CD4-positive, CD25-positive, alpha-beta regulatory T cell (primary cell): ENCODE data around the gene AK4. TPM values are rescaled to one million over a fixed set of nuclear protein-coding genes. Genes with fewer than 3 reads are reported as not detected.
"Not testable (repeated sequence)": the region's sequence is repeated elsewhere in the genome, so short reads cannot be mapped to it uniquely, and the experiment has no call there.

ENCODE experiments used
- ATAC-seq, 2 donors: fragments of 150-1000 bp; cut with Tn5 transposase; one replicate each; pipeline ENCODE4 v1.10.0; 2021; ENCODE audit warnings: low read depth in 2 of 2, moderate number of reproducible peaks in 2 of 2, moderate library complexity in 1 of 2
- DNase-seq, 3 donors: peaks; one replicate each; pipeline versions ENCODE4 v3.0.0 to v3.0.0-alpha.2; 2012 to 2022; ENCODE audit warnings: mixed read lengths in 1 of 3
- H3K27ac ChIP-seq: one replicate; pipeline ENCODE4 v1.7.0; 2013; ENCODE audit warnings: mild to moderate bottlenecking, low read length; ENCODE audit not compliant: insufficient read depth, poor library complexity, severe bottlenecking
- H3K27me3 ChIP-seq: one replicate; pipeline ENCODE4 v1.7.0; 2013; ENCODE audit warnings: low read length; ENCODE audit not compliant: control insufficient read depth, insufficient read depth
- H3K36me3 ChIP-seq: one replicate; pipeline ENCODE4 v1.7.0; 2013; ENCODE audit warnings: mild to moderate bottlenecking, low read length, moderate library complexity; ENCODE audit not compliant: control insufficient read depth, insufficient read depth
- H3K4me1 ChIP-seq: 2 replicates; pipeline ENCODE4 v1.7.0; 2013; ENCODE audit warnings: mild to moderate bottlenecking, low read length; ENCODE audit not compliant: insufficient read depth, control insufficient read depth, poor library complexity, severe bottlenecking
- H3K4me3 ChIP-seq: one replicate; pipeline ENCODE4 v1.7.0; 2013; ENCODE audit warnings: low read depth, mild to moderate bottlenecking, low read length, moderate library complexity
- H3K9me3 ChIP-seq, 2 experiments: 1 replicate in 1 of 2; 2 replicates in 1 of 2; pipeline ENCODE4 v1.7.0; 2013; ENCODE audit warnings: low read length in 2 of 2, mild to moderate bottlenecking in 1 of 2, moderate library complexity in 1 of 2; ENCODE audit not compliant: control insufficient read depth in 2 of 2
- H3K27ac Mint-ChIP-seq, 3 donors: one replicate each; pipeline ENCODE4 v1.8.0; 2020 to 2022; ENCODE audit warnings: mild to moderate bottlenecking in 3 of 3, mixed read lengths in 3 of 3, moderate library complexity in 2 of 3
- H3K27me3 Mint-ChIP-seq: one replicate; pipeline ENCODE4 v1.8.0; 2022; ENCODE audit warnings: mild to moderate bottlenecking, mixed read lengths
- H3K36me3 Mint-ChIP-seq: one replicate; pipeline ENCODE4 v1.8.0; 2020; ENCODE audit warnings: mixed read lengths
- H3K4me1 Mint-ChIP-seq, 4 donors: one replicate each; pipeline ENCODE4 v1.8.0; 2020 to 2022; ENCODE audit warnings: mixed read lengths in 4 of 4, mild to moderate bottlenecking in 1 of 4
- H3K4me3 Mint-ChIP-seq, 4 donors: one replicate each; pipeline ENCODE4 v1.8.0; 2020 to 2022; ENCODE audit warnings: mild to moderate bottlenecking in 4 of 4, mixed read lengths in 4 of 4, moderate library complexity in 3 of 4
- H3K9me3 Mint-ChIP-seq, 7 donors: one replicate each; pipeline ENCODE4 v1.8.0; 2020 to 2022; ENCODE audit warnings: mixed read lengths in 7 of 7, mild to moderate bottlenecking in 3 of 7, moderate library complexity in 2 of 7
- polyA plus RNA-seq, 4 donors: library from polyadenylated mRNA; unstranded; fragments of 300-500 nt; fragmentation: Illumina TruSeq; gene quantifications; one replicate each; pipeline ENCODE4 v1.2.3, GENCODE V29; 2021
- total RNA-seq: library from RNA; stranded (reverse); gene quantifications from one replicate; pipeline ENCODE4 v1.2.3, GENCODE V29; 2022

AK4 gene
- total and polyA plus RNA-seq, 5 donors from 2014 or later: 0.08 to 0.56 (median 0.26) TPM; not detected in 1

GRCh38 chr1:65237088-65237487, 89.1 kb downstream of the AK4 start:
- not testable (repeated sequence) for DNase-seq, H3K36me3 ChIP-seq, H3K4me1 Mint-ChIP-seq, H3K9me3 ChIP-seq, H3K27me3 ChIP-seq, H3K27ac ChIP-seq, H3K36me3 Mint-ChIP-seq, H3K4me3 ChIP-seq, H3K27ac Mint-ChIP-seq, H3K4me1 ChIP-seq, H3K4me3 Mint-ChIP-seq, ATAC-seq
- peaks cover 30% of the 10 kb centered on the region for H3K27me3 Mint-ChIP-seq
- H3K9me3 Mint-ChIP-seq: peaks cover 0 to 15% (median 3%) of the 10 kb centered on the region in 7 donors

- H3K27ac Mint-ChIP-seq: no peak overlapping the region
- H3K9me3 Mint-ChIP-seq: peaks cover 0 to 15% (median 3%) of the 10 kb centered on the region in 7 donors
- DNase-seq: no peak
- peaks cover 27% of the 10 kb centered on the region for H3K27me3 Mint-ChIP-seq
- no peak overlapping the region for H3K4me3 Mint-ChIP-seq
- H3K36me3 ChIP-seq: no peaks in the 10 kb centered on the region
- no peaks in the 10 kb centered on the region for H3K4me1 ChIP-seq
- peaks cover 0 to 3% of the 10 kb centered on the region in 2 experiments for H3K9me3 ChIP-seq
- ATAC-seq: no peak
- no peaks in the 10 kb centered on the region for H3K36me3 Mint-ChIP-seq
- H3K27me3 ChIP-seq: no peaks in the 10 kb centered on the region
- H3K4me1 Mint-ChIP-seq: peaks cover 0 to 5% (median 0%) of the 10 kb centered on the region in 4 donors
- H3K4me3 ChIP-seq: no peak overlapping the region
- H3K27ac ChIP-seq: no peak overlapping the region
Measured at GRCh38 chr1:65237503-65237902, 89.5 kb downstream of the AK4 start.

DNA sequence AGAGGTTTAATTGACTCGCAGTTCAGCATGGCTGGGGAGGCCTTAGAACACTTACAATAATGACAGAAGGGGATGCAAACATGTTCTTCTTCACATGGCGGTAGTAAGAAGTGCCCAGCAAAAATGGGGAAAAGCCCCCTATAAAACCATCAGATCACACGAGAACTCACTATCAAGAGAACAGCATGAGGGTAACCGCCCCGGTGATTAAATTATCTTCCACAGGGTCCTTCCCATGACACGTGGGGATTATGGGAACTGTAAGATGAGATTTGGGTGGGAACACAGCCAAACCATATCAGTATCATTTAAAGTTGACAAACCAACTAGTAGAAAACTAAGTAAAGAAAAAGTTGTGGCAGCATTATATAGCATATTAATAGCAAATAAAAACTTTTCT, 90.0 kb downstream of the AK4 start:
- Mint-ChIP-seq H3K4me3 (no peak overlapping the region), H3K27ac (no peak overlapping the region), H3K4me1 (peaks cover 0 to 5% (median 0%) of the 10 kb centered on the region in 4 donors), H3K36me3 (no peaks in the 10 kb centered on the region), H3K27me3 (peaks cover 27% of the 10 kb centered on the region), H3K9me3 (peaks cover 0 to 15% (median 3%) of the 10 kb centered on the region in 7 donors)
- H3K36me3 ChIP-seq: no peaks in the 10 kb centered on the region
- H3K9me3 ChIP-seq: peaks cover 0 to 3% of the 10 kb centered on the region in 2 experiments
- H3K4me3 ChIP-seq: no peak overlapping the region
- H3K4me1 ChIP-seq: no peaks in the 10 kb centered on the region
- no peak overlapping the region for H3K27ac ChIP-seq
- ATAC-seq (no peak), DNase-seq (no peak)
- H3K27me3 ChIP-seq: no peaks in the 10 kb centered on the region

DNA sequence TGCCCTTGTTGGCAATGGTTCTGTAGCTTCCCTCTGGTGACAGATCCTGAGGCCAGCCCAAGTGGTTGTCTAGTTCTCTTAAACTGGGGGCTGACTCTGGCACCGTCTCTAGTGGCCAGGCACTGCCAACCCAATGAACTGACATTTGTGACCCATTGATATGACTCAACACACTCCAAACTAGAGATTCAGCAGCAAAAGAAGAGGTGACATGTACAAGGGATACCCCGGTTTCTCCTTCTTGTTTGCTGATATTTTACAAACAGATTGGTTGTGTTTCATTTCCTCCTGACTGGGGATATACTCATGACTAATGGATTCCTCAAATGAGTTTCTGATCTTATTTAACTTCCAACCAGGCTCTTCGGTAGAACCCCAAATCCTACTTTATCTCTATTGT, 95.5 kb downstream of the AK4 start:
- H3K27me3 ChIP-seq: peaks cover 7% of the 10 kb centered on the region
- no peak overlapping the region for H3K27ac Mint-ChIP-seq
- H3K9me3 Mint-ChIP-seq: peaks cover 0 to 3% (median 0%) of the 10 kb centered on the region in 7 donors
- peaks cover 16% of the 10 kb centered on the region for H3K27me3 Mint-ChIP-seq
- ATAC-seq (no peak), DNase-seq (no peak)
- no peaks in the 10 kb centered on the region for H3K36me3 ChIP-seq
- no peak overlapping the region for H3K27ac ChIP-seq
- no peaks in the 10 kb centered on the region for H3K36me3 Mint-ChIP-seq
- no peak overlapping the region for H3K4me3 ChIP-seq
- H3K4me1 Mint-ChIP-seq: no peaks in the 10 kb centered on the region
- H3K9me3 ChIP-seq: no peaks in the 10 kb centered on the region
- no peaks in the 10 kb centered on the region for H3K4me1 ChIP-seq
- H3K4me3 Mint-ChIP-seq: no peak overlapping the region

DNA sequence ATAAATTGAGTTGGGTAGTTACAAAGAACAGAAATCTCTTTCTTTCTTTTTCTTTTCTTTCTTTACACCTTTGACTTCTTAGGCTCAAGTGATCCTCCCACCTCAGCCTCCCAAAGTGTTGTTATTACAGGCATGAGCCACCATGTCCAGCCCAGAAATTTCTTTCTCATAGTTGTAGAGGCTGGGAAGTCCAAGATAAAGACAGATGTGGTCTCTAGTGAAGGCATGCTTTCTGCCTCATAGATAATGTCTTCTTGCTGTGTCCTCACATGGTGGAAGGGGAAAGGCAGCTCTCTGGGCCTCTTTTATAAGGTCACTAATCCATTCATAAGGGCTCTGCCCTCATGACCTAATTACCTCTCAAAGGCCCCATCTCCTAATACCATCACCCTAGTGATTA, 97.3 kb downstream of the AK4 start:
- H3K27ac ChIP-seq: no peak overlapping the region
- no peak overlapping the region for H3K4me3 Mint-ChIP-seq
- ATAC-seq (no peak), DNase-seq (no peak)
- no peaks in the 10 kb centered on the region for H3K4me1 Mint-ChIP-seq
- no peaks in the 10 kb centered on the region for H3K4me1 ChIP-seq
- peaks cover 7% of the 10 kb centered on the region for H3K27me3 ChIP-seq
- H3K9me3 ChIP-seq: no peaks in the 10 kb centered on the region
- peaks cover 31% of the 10 kb centered on the region for H3K27me3 Mint-ChIP-seq
- no peaks in the 10 kb centered on the region for H3K36me3 Mint-ChIP-seq
- no peak overlapping the region for H3K27ac Mint-ChIP-seq
- H3K9me3 Mint-ChIP-seq: peaks cover 0 to 3% (median 0%) of the 10 kb centered on the region in 7 donors
- no peak overlapping the region for H3K4me3 ChIP-seq
- no peaks in the 10 kb centered on the region for H3K36me3 ChIP-seq

DNA sequence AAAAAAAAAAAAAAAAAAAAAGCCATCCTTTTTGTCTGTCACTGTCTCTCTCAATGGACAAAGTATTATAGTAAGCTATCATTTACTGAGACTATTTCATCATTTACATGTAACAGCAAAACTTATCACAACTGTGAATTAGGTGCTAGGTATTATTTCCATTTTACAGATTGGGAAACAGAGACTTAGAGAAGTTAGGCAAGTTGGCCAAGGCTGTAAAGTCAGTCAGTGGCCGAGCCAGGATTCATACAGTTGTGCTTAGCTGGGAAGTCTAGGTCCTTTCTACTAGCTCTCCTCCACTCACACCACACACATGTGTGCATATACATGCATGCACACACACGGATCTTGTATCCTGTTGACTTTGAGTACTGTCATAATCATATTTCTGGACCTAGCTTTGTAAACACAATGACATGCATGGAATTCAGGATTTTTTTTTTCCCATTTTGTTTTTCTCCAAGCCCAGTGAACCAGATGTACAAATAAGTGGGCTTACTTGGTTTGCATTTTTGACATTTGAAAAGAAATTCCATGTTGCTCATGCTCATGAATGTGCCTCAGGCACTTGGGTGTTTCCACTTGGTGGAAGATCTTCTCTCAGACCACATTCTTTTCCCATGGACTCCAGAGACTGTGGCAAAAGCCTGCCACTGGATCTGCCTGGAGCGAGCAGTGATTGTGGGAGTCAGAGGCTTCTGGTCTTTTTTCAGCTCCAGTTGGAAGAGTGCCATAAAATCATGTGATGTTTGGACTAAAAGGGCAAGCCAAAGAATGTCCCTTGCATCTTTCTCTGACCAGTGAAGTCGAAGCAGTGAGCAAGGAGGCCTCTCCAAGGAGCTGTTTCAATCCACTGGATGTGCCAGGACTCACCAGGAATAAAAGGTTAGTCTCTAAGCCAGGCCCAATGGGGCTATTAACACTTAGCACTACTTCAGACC, 99.7 kb downstream of the AK4 start:
- Mint-ChIP-seq H3K27ac (peak overlapping the region in 1 of 3 donors; percentile 7), H3K36me3 (no peaks in the 10 kb centered on the region), H3K9me3 (peaks cover 0 to 1% (median 0%) of the 10 kb centered on the region in 7 donors), H3K27me3 (peaks cover 26% of the 10 kb centered on the region), H3K4me1 (no peaks in the 10 kb centered on the region), H3K4me3 (no peak overlapping the region)
- H3K4me1 ChIP-seq: no peaks in the 10 kb centered on the region
- no peak overlapping the region for H3K27ac ChIP-seq
- no peaks in the 10 kb centered on the region for H3K36me3 ChIP-seq
- H3K9me3 ChIP-seq: no peaks in the 10 kb centered on the region
- peaks cover 7% of the 10 kb centered on the region for H3K27me3 ChIP-seq
- no peak for DNase-seq
- no peak overlapping the region for H3K4me3 ChIP-seq
- ATAC-seq: no peak

GRCh38 chr1:65250826-65251225, 102.8 kb downstream of the AK4 start:
- Mint-ChIP-seq H3K27ac (peak overlapping the region in 1 of 3 donors; percentile 9), H3K27me3 (peaks cover 35% of the 10 kb centered on the region)
- no peak for ATAC-seq

More at GRCh38 chr1:65250826-65251225, 102.8 kb downstream of the AK4 start:
- Histone ChIP-seq H3K27ac (no peak overlapping the region), H3K27me3 (peaks cover 4% of the 10 kb centered on the region), H3K36me3 (no peaks in the 10 kb centered on the region), H3K4me3 (no peak overlapping the region), H3K4me1 (peaks cover 12% of the 10 kb centered on the region), H3K9me3 (no peaks in the 10 kb centered on the region)
- H3K9me3 Mint-ChIP-seq: no peaks in the 10 kb centered on the region
- peaks cover 0 to 18% (median 12%) of the 10 kb centered on the region in 4 donors for H3K4me1 Mint-ChIP-seq
- H3K36me3 Mint-ChIP-seq: no peaks in the 10 kb centered on the region
- H3K4me3 Mint-ChIP-seq: no peak overlapping the region
- no peak for DNase-seq
